ENCODE measurements around the gene EMILIN1.

EMILIN1 gene

DNA sequence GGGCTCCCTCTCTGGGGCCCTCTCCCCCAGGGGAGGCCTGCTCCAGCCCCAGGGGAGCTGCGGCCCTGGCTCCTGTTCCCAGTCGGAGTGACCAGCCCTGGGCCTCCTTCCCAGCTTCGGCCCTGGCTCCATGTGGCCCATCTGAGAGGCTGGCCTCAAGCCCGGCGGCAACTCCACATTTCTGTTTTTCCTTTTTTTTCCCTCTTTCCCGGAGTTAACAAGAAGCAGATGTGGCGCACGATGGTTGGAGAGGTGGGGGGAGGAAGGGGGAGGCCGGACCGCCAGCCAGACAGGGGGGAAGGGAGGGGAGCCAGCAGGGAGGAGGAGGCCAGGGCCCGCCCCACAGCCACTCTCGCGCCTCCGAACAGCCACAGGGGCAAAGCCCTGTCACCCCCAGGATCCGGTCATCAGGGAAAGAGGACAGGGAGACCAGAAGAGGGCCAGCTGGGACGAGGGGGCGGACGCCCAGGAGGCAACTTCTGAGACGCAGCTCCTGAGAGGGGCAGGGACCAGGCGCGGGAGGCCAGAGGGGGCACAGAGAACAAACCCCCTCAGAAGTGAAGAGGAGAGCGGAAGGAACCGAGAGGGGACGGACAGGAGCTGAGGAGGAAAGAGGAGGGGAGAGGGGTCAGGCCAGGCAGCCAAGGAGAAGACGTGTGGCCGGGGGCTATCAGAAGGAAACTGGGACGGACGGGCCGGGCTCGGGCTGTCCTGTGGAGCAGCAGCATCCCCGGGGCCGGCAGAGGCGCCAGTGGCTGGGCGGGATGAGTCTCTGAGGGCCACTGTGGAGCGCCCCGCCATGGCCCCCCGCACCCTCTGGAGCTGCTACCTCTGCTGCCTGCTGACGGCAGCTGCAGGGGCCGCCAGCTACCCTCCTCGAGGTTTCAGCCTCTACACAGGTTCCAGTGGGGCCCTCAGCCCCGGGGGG is at the start of gene EMILIN1:
Gene EMILIN1 (plus strand): TSS at position 349 of the 928 bp plus-strand sequence. CDS start 451 bp downstream, at position 800.
- DNase-seq: no peak

DNA sequence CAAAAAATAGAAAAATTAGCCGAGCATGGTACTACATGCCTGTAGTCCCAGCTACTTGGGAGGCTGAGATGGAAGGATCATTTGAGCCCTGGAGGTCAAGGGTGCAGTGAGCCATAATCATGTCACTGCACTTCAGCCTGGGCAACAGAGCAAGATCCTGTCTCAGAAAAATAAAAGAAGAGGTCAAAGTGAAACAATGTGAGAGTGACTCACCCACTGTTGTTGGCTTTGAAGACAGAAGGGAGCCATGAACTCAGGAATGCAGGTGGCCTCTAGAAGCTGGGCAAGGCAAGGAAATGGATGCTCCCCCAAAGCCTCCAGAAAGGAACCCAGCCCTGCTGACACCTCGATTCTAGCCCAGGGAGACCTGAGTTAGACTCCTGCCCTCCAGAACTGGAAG is 49.4 kb upstream of the EMILIN1 start:
- DNase-seq: no peak

DNA sequence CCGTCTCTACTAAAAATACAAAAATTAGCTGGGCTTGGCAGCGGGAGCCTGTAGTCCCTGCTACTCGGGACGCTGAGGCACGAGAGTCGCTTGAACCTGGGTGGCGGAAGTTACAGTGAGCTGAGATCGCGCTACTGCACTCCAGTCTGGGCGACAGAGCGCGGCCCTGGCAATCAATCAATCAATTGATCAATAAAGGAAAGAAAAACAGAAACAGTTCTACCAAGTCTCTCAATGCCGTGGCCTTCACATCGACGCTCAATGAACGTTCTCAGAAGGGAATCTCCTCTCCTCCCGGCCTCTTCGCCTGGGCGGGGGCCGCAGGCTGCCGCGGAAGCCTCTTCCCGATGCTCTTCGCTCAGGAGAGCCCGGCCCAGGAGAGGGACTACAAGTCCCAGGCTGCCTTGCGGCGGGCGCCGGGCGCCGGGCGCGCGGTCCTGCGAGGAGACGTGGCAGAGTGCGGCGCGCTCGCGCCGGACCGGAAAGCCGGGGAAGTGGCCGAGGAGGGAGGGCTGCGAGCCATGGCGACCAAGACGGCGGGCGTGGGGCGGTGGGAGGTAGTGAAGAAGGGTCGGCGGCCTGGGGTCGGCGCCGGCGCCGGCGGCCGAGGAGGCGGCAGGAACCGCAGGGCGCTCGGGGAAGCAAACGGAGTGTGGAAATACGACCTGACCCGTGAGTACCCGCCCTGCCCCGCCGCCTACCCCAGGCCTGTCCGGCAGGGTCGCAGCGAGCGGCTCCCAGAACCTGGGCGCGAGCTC is 45.7 kb upstream of the EMILIN1 start, which contains the start of gene TMEM214:
Gene TMEM214 (plus strand): TSS at position 471 of the 758 bp plus-strand sequence. CDS start 51 bp downstream, at position 522.
- DNase-seq: peak; percentile 55

DNA sequence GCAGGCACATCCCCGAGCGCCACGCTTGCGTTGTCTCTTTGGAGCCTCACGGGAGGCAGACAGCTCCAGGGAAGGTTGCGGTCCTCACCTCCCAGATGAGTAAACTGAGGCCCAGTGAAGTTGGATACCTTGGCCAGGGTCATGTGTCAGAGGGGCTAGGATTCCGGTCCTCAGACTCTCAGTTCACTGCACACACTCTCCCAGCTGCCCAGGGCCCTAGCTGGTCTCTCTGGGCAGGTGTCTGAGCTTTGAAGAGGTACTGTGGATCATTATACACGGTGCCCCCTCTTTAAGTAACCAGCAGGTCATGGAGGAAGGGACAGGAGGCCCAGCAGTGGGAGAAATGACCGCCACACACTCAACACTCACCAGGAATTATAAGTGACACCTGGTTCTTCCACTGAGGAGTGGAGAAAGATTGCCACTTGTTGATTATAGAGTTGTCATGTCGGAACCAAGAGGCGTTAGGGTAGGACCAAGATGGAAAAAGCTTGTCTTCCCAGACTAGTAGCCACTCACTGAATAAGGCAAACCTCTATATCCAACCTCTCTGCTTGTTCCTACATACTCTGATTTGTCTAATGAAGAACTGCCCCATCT is 45.1 kb upstream of the EMILIN1 start:
- no peak for DNase-seq

DNA sequence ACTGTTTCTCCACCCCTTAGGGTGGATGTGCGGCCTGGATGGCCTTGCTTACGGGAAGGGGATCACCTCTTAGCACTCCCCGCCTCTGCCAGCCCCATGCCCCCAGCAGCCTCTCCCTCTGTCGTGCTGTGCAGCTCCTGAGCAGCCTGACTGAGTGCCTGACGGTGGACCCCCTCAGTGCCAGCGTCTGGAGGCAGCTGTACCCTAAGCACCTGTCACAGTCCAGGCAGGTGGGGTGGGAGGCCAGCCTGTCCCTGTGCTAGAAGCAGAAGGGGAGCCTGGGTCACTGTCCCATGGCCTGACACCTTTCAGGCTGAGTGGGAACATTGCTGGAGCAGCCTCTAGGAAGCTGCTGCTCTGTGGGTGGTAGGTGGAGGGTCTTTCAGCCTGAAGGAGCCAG is 40.4 kb upstream of the EMILIN1 start:
- DNase-seq: no peak

DNA sequence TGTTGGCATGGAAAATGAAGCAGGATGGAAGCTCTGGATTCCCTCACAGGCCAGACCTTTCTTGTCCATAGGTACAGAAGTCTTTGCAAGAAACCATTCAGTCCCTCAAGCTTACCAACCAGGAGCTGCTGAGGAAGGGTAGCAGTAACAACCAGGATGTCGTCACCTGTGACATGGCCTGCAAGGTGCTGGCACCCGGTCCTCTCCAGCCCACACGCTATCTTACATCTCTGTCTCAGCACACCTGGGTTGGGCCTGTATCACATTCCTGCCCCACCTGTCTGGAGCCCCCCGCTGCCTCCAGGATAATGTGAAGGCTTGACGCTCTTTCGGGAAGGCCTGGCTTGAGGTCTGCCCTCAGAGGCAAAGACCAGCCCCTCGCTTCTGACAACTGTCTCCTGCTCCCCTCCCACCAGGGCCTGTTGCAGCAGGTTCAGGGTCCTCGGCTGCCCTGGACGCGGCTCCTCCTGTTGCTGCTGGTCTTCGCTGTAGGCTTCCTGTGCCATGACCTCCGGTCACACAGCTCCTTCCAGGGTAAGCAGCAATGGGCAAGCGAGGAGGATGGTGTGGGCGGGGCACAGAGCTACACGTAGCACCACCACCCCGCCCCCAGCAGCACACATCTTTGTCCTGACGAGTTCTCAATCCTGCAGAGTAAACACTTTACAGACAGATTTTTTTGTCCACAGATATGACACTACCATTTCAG is 39.6 kb upstream of the EMILIN1 start:
- no peak for DNase-seq

DNA sequence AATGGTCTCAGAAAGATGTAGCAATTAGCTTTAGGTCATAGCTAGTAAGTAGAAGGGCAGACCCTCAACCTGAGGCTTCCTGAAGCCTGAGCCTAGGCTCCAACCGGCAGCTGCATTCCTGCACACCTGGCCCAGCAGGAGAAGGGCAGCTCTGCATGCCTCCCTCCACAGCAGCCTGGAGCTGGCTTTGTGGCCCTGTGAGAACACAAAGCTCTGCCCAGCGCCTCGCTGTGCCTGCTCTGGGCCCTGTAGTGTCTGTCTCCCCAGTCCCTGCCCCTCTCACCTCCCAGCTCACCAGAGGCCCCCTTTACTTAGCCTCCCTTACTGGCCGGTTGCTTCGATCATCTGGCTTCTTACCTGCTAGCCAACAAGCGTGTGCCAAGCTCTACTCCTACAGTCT is 39.0 kb upstream of the EMILIN1 start:
- DNase-seq: no peak

DNA sequence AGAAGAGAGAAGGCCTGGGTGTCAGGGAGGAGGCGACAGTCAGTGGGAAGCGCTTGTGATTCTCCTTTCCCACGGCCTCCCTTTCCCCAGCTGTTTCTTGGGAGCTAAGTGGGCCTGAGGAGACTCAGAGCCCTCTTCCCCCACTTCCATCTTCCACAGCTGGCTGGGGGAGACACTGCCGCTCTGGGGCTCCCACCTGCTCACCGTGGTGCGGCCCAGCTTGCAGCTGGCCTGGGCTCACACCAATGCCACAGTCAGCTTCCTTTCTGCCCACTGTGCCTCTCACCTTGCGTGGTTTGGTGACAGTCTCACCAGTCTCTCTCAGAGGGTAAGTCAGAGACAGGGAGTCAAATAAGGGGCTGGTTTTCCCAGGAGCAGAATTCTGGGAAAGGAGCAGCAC is 38.5 kb upstream of the EMILIN1 start:
- DNase-seq: no peak

DNA sequence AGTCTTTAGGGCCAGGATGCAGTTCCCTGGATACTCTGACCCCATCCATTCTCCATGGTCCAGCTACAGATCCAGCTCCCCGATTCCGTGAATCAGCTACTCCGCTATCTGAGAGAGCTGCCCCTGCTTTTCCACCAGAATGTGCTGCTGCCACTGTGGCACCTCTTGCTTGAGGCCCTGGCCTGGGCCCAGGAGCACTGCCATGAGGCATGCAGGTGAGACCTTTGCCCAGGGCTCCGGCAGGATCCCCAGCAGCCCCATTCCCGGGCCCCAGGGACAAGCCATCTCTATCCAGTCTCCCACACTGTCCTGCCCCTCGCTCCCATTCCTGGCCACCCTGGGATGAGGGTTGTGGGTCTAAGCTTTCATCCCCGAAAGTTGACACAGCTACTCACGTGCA is 38.1 kb upstream of the EMILIN1 start:
- no peak for DNase-seq

DNA sequence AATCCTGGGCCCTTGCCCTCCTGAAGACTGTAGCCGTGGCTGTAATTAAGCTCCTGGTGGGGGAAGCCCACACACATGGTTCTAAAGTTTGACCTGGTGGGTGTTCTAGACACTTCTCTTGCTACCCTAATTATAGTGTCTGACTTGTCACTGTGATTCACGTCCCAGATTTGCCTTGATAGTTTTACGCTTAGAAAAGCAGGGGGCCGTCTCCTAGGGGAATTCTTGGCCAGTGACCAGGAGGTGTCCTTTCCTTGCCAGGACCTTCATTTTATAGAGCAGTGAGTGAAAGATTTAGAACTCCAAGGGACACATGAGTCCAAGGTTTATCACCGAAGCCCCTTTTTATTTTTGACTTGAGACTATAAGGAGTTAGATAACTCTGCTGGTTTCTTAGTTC is 36.7 kb upstream of the EMILIN1 start:
- no peak for DNase-seq

DNA sequence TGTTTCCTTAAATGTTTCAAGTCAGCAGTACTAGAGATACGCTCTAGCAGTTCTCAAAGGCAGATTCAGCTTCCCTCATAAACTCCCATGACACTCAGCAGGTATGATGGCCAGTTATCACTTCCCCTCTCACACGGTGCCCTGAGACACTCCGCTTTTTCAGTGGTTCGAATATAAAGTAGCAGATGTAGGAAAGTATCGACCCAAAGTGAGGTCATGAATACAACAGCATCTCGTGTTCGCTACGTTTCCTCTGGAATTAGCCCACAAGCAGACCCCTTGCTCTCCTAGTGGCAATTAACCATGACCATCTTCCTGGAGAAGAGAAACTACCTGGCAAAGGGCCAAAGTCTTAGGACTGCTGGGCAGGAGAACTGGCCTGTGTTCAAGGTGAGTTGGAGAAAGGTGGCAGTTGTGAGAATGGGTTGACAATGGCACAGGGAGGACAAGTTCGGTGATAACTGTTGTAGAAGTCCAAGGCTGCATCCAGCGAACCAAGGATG is 36.2 kb upstream of the EMILIN1 start:
- no peak for DNase-seq

DNA sequence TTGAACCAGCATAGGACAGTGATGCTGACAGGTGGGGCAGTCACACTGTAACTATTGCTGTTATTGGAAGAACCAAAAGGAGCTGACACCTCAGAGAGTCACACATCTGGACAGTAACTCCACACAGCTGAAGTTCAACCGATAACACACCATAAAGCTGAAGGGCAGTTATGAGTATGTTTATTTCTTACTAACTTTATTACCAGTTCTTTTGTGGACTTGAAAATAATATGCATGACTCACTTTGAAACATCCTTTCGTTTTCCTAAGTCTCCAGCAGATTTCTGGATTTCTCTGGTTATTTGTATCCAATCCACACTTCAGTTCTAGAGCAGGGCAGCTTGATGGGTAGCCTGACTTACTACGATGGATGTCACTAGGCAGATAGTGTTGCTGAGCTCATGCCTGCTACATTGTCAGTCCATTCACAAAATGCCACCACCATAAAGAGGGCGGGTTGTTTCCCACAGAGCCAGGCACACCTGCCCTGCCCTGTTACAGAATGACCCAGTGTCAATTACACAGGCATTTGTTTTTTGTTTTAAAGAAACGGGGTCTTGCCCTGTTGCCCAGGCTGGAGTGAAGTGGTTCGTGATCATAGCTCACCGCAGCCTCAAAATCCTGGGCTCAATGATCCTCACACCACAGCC is 35.3 kb upstream of the EMILIN1 start:
- no peak for DNase-seq

DNA sequence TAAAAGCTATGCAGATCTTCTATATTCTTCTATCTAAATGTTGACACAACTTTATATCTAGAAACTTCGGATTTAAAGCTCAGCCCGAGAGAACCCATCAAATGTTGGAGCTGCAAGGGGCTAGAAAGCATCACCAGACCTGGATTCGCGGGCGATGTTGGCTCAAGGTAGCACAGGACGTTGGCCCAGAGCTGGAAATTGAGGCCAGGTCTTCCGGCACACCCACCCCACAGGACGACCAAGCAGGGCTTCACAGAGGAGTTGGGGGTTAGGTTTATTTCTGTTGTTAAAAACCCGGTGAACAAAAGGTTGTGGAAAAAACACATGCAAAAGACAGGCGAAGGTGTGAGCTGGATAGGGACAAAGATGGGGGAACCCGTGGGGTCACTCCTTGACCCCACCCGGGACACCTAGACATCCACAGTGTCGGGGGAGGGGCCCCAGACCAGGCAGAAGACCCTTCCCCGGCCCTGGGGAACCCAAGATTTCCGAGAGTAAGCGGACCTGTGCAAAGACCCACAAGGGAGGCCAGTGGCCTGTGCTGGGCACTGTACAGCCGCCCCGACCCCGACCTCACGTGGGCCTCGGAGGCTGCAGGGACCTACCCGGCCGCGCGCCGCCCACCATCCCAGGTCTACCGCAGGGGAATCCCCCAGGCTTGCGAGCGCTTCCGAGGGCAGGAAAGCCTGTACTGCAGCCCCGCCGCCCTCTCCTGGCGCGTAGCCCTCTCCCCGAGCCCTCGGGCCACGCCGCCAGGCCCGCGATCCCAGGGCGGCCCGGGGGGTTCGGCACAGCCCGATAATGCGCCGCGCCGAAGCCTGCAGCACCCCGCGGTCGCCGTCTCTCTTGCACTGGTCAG is 28.8 kb upstream of the EMILIN1 start:
- DNase-seq: peak; percentile 48

DNA sequence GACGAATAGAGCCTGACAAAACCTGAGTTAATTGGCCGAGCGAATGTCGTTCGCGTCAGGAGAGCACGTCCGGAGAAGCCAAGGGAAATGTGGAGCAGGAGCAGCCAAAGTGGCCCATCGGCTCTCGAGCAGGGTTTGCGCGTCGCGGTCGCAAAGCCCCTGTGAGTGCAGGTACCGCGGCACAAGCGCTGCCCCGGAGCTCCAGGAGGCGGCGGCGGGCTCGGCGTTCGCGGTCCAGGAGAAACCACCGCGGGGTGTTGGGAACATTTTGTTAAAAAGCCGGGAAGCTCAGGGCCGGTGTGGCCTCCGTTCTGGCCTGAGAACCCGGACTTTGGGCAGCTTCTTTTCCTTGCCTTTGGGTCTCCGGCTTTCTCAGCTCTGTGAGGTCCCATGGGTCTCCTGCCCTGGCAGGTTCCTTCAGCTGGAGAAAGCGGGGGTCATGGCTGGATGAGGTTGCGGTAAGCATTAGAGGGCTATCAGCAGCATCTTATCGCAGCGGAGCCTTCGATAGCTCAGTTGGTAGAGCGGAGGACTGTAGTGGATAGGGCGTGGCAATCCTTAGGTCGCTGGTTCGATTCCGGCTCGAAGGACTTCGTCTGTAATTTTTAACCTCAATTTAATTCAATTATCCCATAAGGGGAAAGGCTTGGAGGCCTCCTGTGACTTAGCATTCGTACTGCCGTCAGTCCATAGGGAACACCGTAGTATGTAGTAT is 28.0 kb upstream of the EMILIN1 start:
- DNase-seq: peak; percentile 90

DNA sequence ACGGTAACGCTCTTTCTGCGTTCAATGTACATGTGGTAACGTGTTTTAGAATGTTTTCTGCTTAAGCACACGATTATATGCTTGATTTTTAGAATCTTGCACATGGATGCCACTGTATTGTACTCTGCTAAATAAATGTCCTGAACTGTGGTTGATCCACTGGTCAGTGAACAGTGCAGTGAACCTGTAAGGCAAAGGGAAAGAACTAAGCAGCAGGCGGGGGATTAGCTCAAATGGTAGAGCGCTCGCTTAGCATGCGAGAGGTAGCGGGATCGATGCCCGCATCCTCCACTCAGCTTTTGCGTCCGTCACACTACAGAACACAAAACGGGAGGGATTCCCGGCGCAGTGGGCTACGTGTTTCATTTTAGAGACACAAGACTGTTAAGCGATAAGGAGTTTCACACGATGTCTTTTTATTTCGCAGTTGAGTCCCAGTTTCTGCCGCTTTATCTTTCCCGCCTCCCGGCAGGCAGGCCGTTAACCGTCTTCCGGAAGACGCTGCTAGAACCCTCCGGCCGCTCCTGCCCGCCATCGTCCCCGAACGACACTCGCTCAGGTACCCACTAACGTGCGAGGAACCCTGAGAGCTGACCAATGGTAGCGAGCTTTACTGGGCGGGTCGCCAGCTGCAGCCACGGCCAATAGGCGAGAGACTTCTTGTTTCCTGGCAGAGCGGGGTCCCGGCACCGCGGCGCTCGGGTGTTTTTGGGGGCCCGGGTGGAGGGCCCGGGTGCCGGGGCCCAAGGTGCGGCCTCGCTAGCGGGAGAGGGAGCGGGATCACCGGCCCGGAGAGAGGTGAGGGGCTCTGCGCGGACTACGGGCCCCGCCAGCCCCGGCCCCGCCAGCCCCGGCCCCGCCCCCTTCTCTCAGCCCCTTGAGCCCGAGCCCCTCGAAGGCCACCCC is 27.2 kb upstream of the EMILIN1 start, which contains the start of gene AGBL5:
Gene AGBL5 (plus strand): TSS at position 673 of the 906 bp plus-strand sequence. CDS start 1,291 bp downstream, outside the sequence.
- peak; percentile 90 for DNase-seq

DNA sequence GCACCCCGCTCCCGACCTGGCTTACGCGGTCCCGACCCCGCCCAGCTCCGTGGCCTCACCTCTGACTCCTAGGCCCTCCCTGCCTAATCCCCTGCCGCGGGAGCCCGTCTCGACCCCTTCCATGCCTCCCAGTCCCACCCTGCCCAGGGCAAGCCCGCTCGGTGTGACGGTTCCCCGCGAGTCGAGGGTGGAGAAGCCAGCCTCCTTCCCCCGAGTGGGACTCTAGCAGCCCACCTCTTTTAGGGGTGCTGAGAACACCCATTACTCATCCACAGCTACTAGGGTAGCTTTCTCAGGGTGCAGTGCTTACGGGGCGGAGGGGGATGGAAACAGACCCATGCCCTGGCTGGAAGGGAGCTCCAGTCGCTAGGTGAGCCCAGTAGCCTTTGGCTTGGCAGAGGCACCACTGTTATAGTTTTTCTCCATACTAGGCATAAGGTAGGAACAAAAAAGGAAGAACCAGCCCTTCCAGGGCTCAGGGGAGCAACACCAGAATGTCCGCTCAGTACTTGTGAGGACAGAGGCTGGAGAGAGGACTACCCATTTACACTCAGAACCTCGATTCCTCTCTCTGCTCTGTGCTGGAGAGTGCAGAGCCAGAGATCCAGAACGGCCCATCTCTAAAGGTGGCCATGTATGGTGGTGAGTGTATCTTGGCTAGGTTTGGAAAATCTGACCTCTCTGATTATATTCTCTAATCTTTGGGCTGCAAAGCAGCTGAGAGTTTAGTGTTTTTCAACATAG is 26.3 kb upstream of the EMILIN1 start:
- DNase-seq: no peak

DNA sequence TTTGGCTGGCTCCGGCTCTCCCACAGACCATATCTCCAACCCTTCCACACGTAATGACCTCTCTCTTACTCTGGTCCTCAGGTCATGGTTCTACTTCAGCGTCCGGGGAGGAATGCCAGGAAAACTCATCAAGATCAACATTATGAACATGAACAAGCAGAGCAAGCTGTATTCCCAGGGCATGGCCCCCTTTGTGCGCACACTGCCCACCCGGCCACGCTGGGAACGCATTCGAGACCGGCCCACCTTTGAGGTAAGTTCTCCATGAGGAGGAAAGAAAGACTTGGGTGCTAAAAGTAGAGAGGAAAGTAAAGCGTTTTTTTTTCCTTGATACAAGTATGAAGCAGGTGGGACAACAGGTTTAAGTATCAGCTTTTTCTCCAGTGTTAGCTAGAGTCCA is 25.1 kb upstream of the EMILIN1 start:
- DNase-seq: no peak

DNA sequence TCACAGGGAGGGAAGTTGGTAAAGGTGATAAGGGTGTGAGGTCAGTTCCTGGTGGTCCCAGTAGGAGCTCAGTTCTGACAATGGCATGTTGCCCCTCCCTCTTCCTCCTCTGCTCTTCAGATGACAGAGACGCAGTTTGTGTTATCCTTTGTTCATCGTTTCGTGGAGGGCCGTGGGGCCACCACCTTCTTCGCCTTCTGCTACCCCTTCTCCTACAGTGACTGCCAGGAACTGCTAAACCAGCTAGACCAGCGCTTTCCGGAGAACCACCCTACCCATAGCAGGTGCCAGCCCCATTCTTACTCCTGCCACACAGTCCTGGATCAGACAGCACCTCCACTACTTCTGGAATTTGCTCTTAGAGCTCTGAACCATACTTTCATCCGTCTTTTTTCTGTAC is 24.6 kb upstream of the EMILIN1 start:
- DNase-seq: no peak
